Measurements from ENCODE around the gene RGS9.

RGS9 gene

DNA sequence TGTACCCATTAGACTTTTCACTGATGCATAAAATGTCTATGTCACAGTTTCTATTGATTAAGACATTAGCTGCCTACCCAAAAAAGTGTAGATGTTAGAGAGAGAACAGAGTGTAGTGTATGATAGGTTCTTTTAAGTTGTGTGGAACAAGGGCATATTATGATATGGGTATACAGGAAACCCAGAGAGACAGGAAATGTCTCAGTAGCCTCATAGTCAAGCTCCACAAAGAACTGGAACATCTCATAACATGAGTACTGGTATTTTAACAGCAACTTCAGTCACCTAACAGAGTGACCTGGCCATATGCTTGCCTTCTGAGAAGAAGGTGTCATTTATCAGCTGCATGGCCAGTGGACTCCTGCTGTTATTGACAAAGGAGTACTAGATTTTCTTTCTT lies 128.1 kb downstream of the RGS9 start:
- DNase-seq (ENCODE audit: low read depth) = no peak
- H3K9ac ChIP-seq (ENCODE audit: low read length) = no peak overlapping the region
- no peaks in the 10 kb centered on the region for H3K36me3 ChIP-seq (ENCODE audit: control insufficient read depth, insufficient read depth, low read length, severe bottlenecking)
- H3K27me3 ChIP-seq (replicated peaks; ENCODE audit: control insufficient read depth, insufficient read depth, low read length) = no peaks in the 10 kb centered on the region
- H3K9me3 ChIP-seq (ENCODE audit: control insufficient read depth, low read length) = no peaks in the 10 kb centered on the region
- H3K4me1 ChIP-seq (ENCODE audit: control insufficient read depth, insufficient read depth, low read length) = peaks cover 12% of the 10 kb centered on the region
- no peak overlapping the region for H3K4me3 ChIP-seq (ENCODE audit: low read length)

DNA sequence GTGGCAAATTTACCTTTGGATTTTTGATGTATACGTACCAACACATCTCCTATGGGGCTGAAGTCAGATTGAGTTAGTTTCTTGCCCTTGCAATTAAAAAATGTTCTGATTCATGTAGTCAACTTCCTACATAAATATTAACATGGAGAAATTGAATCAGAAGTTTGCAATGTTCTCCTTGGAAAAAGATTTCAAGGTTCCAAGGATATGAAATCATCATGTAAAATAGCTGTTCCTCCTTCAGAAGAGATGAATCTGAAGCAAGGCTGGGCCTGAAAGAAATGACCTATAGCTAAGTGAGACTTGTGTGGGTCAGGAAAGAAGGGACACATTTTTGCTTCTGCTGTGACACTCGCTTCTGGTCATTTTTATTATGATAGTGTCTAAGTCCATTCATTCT lies 131.7 kb downstream of the RGS9 start:
- peak; percentile 61 for DNase-seq (ENCODE audit: low read depth)
- H3K4me3 ChIP-seq (ENCODE audit: low read length) = no peak overlapping the region
- peaks cover 12% of the 10 kb centered on the region for H3K4me1 ChIP-seq (ENCODE audit: control insufficient read depth, insufficient read depth, low read length)
- H3K27me3 ChIP-seq (replicated peaks; ENCODE audit: control insufficient read depth, insufficient read depth, low read length) = no peaks in the 10 kb centered on the region
- H3K36me3 ChIP-seq (ENCODE audit: control insufficient read depth, insufficient read depth, low read length, severe bottlenecking) = no peaks in the 10 kb centered on the region
- no peaks in the 10 kb centered on the region for H3K9me3 ChIP-seq (ENCODE audit: control insufficient read depth, low read length)
- no peak overlapping the region for H3K9ac ChIP-seq (ENCODE audit: low read length)

DNA sequence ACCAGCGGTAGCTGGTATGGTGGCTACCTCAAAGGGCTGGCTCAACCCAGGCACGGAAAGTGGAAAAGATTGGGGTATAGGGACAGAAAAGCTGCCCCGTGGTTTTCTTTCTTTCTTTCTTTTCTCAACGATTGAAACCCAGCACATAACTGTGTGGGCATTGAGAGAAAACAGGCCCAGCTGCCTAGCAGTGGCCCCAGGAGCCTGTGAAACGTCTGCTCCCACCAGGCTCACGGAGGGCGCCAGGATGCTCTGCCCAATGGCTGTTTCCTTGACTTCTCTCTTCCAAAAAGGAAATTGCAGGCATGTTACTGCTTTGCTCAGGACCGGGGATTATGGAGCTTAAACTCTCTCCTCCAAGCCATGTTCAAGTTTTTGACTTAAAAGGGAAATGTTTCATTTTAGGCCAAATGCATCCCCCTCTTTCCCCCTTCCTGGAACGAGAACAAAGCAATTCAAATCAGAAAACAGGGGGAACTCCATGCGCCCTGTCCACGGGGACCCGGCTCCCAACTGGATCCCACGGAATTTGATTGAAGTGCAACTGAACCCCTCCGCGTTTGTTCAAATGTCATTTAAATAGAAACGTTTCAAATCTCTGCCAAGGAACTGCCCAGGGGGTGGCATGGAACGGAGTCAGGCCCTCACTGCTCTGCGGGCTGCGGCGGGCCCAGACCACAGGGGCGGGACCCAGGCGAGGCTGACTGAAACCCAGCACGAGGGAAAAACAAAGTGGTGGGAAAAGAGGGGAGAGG lies 133.5 kb downstream of the RGS9 start:
- Histone ChIP-seq H3K9me3 (ENCODE audit: control insufficient read depth, low read length) (no peaks in the 10 kb centered on the region), H3K36me3 (ENCODE audit: control insufficient read depth, insufficient read depth, low read length, severe bottlenecking) (no peaks in the 10 kb centered on the region), H3K4me1 (ENCODE audit: control insufficient read depth, insufficient read depth, low read length) (peaks cover 12% of the 10 kb centered on the region), H3K9ac (ENCODE audit: low read length) (no peak overlapping the region), H3K4me3 (ENCODE audit: low read length) (no peak overlapping the region), H3K27me3 (replicated peaks; ENCODE audit: control insufficient read depth, insufficient read depth, low read length) (no peaks in the 10 kb centered on the region)
- no peak for DNase-seq (ENCODE audit: low read depth)

DNA sequence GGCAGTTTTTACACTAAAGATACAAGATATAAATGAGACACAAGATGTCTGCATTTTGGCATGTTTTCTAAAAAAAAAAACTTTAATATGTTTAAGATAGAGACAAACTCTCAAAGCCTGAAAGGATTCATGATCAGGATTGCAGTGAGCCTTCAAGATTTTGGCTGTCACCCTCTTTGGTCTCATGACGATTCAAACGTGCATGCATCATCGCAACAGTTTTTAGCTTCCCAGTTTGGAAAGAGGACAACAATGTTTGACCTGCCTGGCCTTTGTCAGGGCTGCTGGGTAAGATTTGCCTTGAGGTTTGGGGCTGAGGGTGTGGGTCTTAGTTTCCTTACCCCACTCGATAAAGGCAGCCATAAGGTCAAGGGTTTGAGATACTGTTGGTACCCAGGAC lies 134.1 kb downstream of the RGS9 start:
- Histone ChIP-seq H3K4me1 (ENCODE audit: control insufficient read depth, insufficient read depth, low read length) (peaks cover 12% of the 10 kb centered on the region), H3K9me3 (ENCODE audit: control insufficient read depth, low read length) (no peaks in the 10 kb centered on the region), H3K36me3 (ENCODE audit: control insufficient read depth, insufficient read depth, low read length, severe bottlenecking) (no peaks in the 10 kb centered on the region), H3K27me3 (replicated peaks; ENCODE audit: control insufficient read depth, insufficient read depth, low read length) (no peaks in the 10 kb centered on the region), H3K4me3 (ENCODE audit: low read length) (no peak overlapping the region), H3K9ac (ENCODE audit: low read length) (no peak overlapping the region)
- no peak for DNase-seq (ENCODE audit: low read depth)

Measured in adipocyte (in vitro differentiated cells).